EH (cell line): ENCODE data around the gene OR51L1.
A peak's percentile ranks its signal among the peaks of the same experiment; 100 is the strongest.
"Not testable (repeated sequence)": the region's sequence is repeated elsewhere in the genome, so short reads cannot be mapped to it uniquely, and the experiment has no call there.

Source experiments
- DNase-seq: peaks from one replicate; pipeline ENCODE4 v3.0.0-alpha.2; 2015; ENCODE audit warnings: low read depth

OR51L1 gene, protein sequence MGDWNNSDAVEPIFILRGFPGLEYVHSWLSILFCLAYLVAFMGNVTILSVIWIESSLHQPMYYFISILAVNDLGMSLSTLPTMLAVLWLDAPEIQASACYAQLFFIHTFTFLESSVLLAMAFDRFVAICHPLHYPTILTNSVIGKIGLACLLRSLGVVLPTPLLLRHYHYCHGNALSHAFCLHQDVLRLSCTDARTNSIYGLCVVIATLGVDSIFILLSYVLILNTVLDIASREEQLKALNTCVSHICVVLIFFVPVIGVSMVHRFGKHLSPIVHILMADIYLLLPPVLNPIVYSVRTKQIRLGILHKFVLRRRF

DNA sequence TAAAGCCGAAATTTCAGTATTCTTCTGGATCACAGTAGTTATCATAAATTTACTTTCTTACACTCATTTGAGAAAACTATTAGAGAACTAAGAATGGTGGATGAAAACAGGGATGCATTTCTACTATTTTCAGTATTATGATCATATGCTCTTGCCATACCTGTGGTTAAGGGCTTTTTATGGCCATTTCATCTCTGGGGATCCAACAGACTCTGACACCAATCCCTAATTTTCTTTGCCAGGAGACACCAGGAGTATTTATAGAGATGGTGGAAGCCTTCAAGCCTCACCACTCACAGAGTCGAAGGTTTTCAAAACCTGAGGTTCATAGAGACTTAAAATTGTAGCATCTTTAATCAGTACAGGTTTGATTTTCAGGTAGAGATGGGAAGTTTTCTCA, at the start of gene OR51L1:
TSS of gene OR51L1 (plus strand) at position 301 of the 400 bp plus-strand sequence. CDS start 4,132 bp downstream, outside the sequence.
- no peak for DNase-seq

- DNase-seq: no peak
These were observed 47.1 kb upstream of the OR51L1 start, which contains the start of gene OR51A4 for GRCh38 chr11:4947505-4947904. TSS of gene OR51A4 (minus strand) at chr11:4947605. CDS start at chr11:4947100, 505 bp downstream.

DNA sequence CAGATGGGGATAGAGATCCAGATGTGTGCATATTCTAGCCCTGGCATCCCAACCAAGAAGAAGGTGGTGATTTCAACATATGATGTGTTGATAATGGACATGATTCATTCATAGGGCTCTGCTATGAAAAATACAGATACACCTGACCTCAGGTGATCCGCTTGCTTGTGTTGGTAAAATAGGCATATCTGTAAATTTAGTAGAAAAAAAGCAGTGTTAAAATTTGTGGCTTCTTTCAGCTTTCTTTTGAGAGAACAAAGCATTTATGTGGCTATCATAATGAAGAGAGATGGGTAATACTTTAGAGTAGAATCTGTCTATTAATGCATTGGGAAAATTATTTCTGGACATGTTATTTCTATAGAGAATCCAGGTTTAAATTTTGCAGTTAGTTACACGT, 39.0 kb upstream of the OR51L1 start, which contains the start of gene OR51A2:
TSS of gene OR51A2 (minus strand) at position 101 of the 400 bp plus-strand sequence. CDS start at position 101, 0 bp downstream.
- not testable (repeated sequence) for DNase-seq

DNA sequence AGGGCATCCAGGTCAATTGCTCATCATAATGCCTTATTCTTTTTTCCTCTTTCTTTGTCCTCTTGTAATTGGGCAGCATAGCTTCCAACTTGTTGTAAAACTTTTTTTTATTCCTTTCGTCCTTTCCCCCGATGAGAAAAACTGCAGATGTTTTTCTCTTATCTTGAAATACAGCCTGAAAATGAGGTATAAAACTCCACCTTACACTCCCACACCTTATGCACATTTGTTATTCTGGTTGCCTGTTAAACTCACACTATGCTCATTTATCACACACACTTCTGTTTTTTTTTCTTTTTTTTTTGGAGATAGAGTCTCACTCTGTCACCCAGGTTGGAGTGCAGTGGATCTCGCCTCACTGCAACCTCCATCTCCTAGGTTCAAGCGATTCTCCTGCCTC, 37.3 kb upstream of the OR51L1 start:
- DNase-seq: no peak

- no peak for DNase-seq
These were observed 33.8 kb upstream of the OR51L1 start for GRCh38 chr11:4960877-4961276.

GRCh38 chr11:4962816-4963215, 31.8 kb upstream of the OR51L1 start:
- no peak for DNase-seq

- DNase-seq: no peak
These were observed 19.2 kb upstream of the OR51L1 start for GRCh38 chr11:4975436-4975835.

DNA sequence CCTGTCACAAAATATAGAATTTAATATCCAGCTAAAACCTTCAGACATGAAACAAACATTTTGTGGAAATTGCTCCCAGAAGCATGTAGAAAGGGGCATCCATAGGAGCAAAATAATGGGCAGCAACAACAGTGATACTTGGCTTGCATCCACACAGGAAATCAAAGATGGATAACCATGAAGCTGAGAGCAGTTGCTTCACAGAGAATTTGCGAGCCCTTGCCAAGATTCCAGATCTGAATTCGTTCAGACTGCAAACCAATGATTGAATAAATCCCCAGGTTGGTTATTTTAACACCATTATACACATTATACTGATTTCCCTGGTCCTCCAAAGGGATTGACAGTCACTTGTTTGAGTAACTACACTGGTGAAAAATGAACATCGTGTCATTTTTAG, 15.6 kb upstream of the OR51L1 start:
- no peak for DNase-seq

DNA sequence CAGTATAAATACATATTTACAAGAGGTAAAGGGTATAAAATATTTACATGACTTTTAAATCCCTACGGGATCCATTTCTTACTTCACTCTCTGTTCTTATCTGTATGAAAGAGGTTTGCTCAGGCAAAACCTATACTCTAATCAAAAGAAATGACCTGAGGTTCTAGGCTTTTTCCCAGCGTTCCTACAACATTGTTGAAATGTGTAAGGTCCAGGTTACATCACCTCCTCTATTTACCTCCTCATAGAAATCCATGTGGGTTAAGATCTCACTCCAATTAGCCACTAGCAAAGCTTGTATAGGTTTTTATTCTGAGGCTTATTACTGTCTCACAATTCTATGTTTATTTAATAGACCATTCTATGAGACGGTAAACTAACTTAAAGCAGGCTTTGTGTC, 12.0 kb upstream of the OR51L1 start:
- no peak for DNase-seq

DNA sequence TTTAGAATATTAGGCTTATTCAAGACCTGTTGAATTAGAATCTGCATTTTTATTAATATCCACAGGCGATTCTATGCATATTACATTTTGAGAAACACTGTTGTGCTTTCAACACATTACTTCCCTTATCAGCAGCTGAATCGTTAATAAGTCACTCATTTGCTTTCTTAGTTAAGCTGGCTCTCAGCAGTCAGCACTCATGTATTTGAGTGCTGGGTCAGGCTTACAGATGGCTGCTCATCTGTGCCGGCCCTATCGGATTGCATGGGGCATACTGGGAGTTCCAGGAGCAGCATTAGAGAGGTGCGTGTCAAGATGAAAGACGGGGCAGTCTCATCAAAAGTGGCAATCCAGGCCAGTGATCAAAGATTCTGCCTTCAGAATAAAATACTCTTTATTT, 10.8 kb upstream of the OR51L1 start:
- no peak for DNase-seq

- DNase-seq: no peak
These were observed 3.6 kb upstream of the OR51L1 start for GRCh38 chr11:4991060-4991459.

DNA sequence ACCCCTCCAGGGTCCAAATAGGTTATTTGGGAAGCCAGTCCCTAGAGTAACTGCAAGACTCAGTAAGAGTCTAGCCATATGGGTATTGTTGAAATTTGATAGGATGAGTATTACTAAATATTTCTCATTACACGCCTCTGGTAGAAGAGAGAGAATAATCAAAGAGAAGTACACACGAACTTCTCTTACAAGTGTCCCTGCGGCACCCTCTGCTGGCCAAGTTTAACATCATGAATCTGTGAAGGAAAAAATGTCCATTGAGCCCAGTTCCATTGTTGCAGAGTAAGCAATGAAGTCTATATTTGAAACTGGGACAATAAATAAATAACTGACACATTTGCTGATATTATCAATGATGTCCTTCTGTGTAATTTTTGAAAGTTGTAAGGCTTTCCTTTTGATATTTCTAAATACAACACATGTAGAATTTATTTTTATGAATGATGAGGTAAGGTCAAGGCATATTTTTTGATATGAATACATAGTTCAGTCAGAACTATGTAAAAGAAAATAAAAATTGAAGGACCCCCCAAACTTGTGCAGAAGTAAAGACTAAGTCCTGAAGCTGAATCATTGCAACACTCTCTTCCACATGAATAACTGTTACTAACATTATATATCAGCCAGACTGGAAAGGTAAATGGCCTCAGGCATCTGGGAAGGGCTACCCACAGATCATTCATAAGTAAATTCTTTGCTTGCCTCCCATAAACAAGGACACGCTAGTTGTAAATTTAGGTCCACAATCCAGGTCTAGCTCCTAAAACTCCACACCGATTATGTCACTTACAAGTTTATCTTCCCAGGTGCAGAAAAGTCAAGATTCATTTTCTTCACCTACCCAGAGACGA, 10.0 kb downstream of the OR51L1 start:
- DNase-seq: peak; percentile 45

- peak; percentile 2 for DNase-seq
These were observed 12.9 kb downstream of the OR51L1 start for GRCh38 chr11:5007561-5007960.

GRCh38 chr11:5011254-5011653, 16.6 kb downstream of the OR51L1 start:
- DNase-seq: no peak

GRCh38 chr11:5013012-5013411, 18.4 kb downstream of the OR51L1 start:
- DNase-seq: no peak

DNA sequence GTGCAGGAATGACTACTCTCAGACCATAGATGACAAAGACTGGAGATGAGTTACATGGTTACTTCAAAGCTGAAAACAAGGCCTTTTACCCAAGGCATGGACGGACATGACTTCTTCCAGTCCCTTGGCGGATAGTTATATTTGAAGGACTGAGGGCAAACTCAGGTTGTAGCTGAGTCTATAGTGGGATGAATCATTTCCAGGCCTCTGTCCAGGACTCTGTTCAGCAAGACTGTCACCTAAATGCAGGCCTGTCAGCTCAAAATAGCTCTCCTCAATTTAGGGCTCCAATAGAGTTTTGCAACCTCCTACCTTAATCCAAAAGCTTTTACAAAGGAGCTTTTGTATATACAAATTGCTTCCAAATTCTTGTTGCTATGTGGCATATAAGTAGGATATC, 27.3 kb downstream of the OR51L1 start:
- no peak for DNase-seq

DNA sequence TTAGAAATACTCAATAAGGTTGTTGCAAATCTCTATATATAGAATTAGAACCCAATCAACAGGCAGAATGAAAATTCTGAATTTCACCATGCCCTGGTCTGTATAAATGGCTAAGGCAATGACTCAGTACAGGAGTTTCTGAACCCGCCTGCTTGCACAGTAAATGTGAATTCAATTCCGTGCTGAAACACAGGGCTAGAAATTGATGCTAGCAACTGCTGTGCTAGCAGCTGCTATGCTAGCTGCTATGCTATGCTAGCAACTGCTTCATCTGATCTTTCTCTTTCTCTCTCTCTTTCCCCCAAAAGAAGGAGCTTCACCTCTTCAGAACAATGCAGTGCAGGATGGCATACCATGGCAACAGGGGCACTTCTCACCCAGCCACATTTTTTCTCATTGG, 42.0 kb downstream of the OR51L1 start:
- no peak for DNase-seq

GRCh38 chr11:5037926-5038325, 43.3 kb downstream of the OR51L1 start:
- no peak for DNase-seq

DNA sequence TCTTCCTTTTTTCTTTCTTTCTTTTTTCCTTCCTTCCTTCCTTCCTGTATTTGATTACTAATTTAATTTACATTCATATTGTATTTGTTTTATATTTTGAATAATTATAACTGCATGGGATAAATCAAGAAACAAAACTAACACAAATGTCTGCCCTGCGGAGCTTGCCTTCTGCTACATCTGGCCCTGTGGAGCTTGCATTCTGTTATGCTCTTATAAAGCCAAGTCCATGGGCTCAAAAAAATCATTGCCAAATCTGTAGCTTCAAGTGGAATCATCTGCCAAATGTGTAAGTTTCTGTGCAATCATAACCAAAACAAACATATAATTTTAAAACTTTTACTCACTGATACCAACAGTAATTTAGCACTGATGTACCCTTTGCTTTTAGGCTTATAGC, 43.7 kb downstream of the OR51L1 start:
- no peak for DNase-seq

DNA sequence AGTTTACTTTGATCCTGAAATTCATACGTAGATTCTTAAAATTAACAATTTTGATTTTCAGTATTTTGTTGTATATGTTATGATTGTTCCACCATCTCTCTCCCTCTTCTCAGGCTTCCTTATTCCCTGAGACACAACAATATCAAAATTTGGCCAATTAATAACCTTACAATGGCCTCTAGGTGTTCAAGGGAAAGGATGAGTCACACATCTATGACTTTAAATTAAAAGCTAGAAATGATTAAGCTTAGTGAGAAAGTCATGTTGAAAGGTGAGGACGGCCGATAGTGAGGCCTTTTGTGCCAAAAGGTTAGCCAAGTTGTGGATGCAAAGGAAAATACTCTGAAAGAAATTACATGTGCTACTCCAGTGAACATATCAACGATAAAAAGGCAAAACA, 46.2 kb downstream of the OR51L1 start:
- DNase-seq: no peak

DNA sequence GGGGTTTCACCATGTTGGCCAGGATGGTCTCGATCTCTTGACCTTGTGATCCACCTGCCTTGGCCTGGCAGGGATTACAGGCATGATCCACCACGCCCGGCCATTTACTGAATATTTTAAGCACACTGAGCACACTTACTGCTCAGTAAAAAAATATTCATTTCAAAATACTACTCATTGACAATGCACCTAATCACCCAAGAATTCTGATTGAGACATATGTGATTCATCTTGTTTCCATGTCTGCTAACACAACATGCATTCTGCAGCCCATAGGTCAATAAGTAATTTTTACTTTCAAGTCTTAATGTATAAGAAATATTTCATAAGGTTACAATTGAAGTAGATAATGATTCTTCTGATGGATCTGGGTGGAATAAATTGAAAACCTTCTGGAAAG, 47.4 kb downstream of the OR51L1 start:
- DNase-seq: no peak

DNA sequence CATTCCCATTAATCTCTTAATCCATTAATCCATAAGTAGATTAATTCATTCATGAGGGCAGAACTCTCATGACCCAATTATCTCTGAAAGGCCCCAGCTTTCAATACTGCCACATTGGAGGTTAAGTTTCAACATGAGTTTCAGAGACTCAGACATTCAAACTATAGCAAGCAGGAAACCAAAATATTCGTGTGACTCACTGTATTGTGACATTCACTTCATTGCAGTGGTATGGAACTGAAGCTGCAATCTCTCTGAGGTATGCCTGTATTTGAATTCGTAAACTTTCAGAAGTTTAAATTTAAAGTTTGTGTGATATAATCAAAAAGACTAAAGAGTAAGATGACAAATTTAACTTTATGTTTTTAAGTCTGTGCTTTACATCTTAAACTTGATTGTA, 48.7 kb downstream of the OR51L1 start:
- no peak for DNase-seq

DNA sequence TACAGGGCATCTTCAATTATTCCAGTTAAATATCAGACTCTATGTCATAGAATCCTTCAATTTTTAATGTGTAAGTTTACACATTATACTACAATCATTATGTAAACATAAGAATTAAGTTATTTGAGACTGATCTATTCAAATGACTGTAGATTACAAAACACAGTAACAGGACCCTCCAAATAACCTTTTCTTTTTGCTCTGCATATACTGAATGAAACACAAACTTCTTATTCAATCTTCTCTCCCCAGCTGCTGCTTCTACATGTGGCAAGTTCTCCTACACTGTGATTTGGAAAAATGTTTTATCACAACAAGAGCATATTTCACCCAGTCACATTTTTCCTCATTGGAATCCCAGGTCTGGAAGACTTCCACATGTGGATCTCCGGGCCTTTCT, 51.6 kb downstream of the OR51L1 start, which contains the start of gene OR52J3:
TSS of gene OR52J3 (plus strand) at position 301 of the 400 bp plus-strand sequence. CDS start at position 301, 0 bp downstream.
- DNase-seq: no peak
